Dedifferentiated amniotic fluid mesenchymal stem cell (primary cell): ENCODE results near the gene FBXW7.

Experiments
- DNase-seq: peaks from one replicate; pipeline ENCODE4 v3.0.0-alpha.2; 2016; ENCODE audit errors: extremely low spot score

Gene FBXW7

DNA sequence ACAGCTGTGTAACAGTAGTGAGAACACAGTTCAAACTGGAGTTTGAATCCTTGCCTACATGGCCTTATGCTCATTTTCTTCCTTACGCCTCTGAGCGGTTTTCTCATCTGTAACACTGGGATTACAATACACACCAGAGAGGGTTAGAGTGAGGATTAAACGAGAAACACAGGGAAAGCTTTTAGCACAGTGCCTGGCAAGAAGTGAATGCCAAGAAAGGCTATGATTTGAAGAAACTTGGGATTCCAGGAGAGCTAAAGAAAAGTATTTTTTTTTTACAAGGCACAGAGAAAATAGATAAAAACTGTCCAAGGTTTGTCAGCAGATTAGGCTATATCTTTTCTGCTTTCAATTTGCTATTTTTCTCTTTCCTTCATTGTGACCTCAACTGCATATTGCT lies 246.4 kb downstream of the FBXW7 start:
- no peak for DNase-seq

DNA sequence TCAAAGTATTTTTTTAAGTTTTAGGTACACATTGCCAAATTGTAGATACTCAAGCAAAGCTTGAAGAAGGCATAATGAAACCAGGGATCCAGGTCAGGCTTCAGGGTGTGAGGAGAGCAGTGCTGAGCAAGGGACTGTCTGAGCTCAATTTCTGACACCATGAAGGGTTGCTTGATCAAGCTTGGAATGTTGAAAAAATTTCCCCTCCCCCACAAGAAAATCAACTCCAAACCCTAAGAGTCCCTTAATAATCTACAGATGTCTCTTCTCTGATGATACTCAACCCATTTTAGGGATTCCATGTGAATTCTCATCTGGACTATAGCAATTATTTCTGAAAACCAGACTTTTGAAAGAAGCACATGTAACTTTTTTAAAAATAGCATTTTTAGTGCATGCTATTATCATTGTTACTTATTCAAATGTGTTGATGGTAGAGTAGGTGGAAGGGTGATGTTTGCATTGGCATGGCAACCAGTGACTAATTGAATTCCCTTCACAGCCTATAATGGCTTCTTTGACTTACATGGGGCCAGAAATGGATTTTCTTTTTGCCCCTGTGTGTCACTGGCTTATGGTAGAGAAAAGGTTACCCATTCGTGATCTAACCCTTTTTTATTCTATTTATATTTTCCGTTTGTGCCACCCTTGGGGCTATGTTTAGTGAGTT lies 252.0 kb downstream of the FBXW7 start:
- no peak for DNase-seq

DNA sequence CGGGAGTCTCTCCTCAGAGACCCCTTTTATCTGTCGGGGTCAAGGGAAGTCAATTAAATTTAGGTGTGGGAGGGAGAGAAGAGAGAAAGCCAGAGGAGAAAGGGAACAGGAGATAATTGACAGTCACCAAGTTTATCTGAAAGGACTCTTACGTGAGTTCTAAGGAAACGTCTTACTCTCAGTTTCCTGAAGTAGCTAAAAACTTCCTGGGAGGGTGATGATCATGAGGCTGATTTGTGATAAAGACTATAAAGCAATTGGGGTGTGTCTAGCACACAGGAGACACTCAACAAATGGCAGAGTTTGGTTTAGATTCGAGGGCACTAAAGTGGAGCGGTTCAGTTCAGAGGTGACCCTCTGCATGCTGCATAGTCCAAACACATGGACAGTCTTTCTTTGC lies 254.1 kb downstream of the FBXW7 start:
- DNase-seq = no peak

DNA sequence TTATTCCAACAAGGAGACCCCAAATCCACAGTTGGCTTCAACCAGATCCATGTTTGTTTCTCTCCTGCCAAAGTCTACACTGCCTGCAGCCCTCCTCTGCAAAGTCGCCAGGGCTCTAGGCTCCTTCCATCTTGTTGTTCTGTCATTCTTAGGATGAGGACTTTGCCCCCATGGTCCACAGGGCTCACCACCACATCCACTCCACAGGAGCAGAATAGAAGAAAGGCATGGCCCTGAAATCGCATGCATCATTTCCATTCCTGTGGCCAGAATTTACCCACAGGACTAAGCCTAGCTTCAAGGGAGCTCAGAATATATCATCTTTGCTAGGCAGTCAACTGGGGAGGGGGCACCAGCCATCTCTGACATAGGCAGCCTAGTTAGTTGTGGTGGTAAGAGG lies 254.7 kb downstream of the FBXW7 start:
- no peak for DNase-seq

DNA sequence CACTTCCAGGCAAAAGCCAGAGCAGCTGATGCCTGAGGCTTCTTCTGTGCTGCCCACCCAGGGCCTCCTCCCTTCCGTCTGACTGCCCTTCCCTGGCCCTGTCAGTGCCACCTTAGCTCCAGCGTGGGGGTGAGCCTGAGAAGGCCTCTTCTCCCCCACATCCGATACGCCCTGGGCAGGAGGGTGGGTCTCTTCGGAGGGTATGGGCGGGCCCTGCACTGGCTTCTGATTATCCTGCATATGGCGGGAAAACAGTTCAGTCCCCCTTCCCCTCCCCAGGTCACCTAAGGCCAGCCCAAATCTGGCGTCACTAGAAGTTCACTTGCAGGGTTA lies 256.7 kb downstream of the FBXW7 start:
- no peak for DNase-seq

DNA sequence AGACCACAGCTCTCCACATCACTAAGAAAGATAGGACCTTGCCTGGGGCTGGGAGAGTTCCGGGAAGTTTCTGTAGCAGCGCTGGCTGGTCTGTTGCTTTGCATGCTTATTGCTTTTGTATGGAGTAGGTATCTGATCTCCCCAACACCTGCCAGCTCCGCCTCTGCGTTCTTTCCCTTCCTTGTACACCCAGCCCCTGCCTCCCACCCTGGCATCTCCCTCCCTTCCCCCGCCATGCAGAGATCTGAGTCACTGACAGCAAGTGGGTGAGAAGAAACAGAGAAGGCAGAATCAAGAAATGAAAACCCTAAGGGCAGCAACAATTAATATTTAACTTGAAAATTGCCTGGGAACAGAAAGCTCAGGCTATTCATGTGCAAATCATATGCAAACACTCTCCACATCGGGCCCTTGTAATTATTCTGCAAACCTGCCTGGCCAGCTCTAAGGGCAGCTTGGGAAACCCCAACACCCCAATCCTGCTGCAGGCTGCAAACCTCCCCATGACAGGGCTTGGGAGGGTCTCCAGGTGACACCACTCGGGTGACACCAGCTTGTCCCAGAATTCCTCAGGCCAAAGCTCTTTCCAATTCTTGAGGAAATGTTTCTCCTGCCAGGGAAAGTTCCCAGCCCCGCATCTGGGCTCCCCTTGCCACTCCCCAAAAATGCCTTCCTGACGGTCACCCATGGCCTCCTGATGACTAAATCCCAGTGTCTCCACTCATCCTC lies 257.2 kb downstream of the FBXW7 start:
- no peak for DNase-seq

DNA sequence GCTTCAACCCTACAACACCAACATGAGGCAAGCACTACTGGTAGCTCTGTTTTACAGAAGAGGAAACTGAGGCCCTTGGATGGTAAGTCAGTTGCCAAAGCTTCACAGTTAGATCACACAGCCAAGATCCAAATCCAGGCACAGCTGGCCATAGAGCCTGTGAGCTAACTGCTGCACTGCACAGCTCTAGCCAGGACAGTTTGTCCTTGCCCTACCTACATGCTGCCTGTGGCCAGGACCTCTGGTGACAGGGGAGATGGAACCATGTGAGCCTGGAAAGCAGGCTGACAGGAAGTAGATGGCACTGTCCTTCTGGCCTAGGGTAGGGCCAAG lies 257.8 kb downstream of the FBXW7 start:
- DNase-seq = no peak

DNA sequence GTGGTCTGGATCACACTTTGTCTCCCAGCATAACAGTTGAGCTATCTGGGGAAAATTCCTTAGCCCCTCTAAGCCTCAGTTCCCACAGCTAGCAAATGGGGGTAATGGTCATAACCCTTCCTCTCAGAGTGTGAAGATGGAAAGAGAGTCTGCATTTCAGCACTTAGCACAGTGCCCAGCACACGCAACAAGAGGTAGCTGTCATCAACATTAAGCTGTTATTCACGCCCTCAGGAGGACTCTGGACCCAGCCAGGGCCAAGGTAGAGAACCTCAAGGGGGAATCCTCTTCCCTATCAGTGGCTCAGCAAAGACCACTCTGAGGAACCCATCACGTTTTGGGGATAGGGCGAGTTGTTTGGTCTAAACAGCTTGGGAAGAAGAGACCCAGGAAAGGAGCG lies 258.6 kb downstream of the FBXW7 start:
- DNase-seq = no peak

DNA sequence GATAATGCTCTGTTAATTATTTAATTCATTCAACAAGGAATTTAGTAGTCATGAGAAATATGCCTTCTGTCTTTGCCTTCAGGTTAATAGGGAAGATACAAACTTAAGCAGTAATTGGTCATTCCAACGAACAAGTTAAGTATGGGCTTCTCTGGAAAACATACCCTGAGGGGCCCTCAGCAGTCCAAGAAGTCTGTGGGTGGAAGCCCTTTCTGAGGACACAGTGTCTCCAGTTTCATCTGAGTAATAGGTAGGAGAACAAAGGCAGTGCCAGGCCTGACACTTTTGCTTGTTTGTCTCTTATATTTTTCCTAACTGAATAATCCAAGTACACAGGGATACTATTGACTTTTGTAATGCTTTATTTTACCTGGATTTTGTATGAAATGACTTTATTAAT lies 262.5 kb downstream of the FBXW7 start:
- peak; percentile 53 for DNase-seq
